ENCODE data around the gene EEA1. TPM values are rescaled to one million over a fixed set of nuclear protein-coding genes. Genes with fewer than 3 reads are reported as not detected.

The EEA1 gene
- total RNA-seq, 1 donor from 2014 or later, result 12.0 TPM

- Mint-ChIP-seq H3K27ac (ENCODE audit: unreplicated experiment) (no peak overlapping the region), H3K9me3 (ENCODE audit: unreplicated experiment) (no peaks in the 10 kb centered on the region), H3K27me3 (ENCODE audit: unreplicated experiment) (no peaks in the 10 kb centered on the region), H3K36me3 (ENCODE audit: unreplicated experiment) (no peaks in the 10 kb centered on the region), H3K4me3 (ENCODE audit: unreplicated experiment) (no peak overlapping the region), H3K4me1 (ENCODE audit: low read depth, unreplicated experiment) (no peaks in the 10 kb centered on the region)
- DNase-seq, result no peak
- no peak for TF ChIP-seq CTCF (IDR thresholded peaks at IDR 0.05; ENCODE audit: partially characterized antibody, unreplicated experiment)
Measured at GRCh38 chr12:92729773-92730305, 199.3 kb downstream of the EEA1 start.

- Mint-ChIP-seq H3K36me3 (ENCODE audit: unreplicated experiment) (no peaks in the 10 kb centered on the region), H3K27me3 (ENCODE audit: unreplicated experiment) (no peaks in the 10 kb centered on the region), H3K4me1 (ENCODE audit: low read depth, unreplicated experiment) (peaks cover 2% of the 10 kb centered on the region), H3K27ac (ENCODE audit: unreplicated experiment) (no peak overlapping the region), H3K4me3 (ENCODE audit: unreplicated experiment) (no peak overlapping the region), H3K9me3 (ENCODE audit: unreplicated experiment) (no peaks in the 10 kb centered on the region)
- no peak for DNase-seq
- no peak for TF ChIP-seq CTCF (IDR thresholded peaks at IDR 0.05; ENCODE audit: partially characterized antibody, unreplicated experiment)
Measured at GRCh38 chr12:92726850-92727249, 202.2 kb downstream of the EEA1 start.

- H3K4me3 Mint-ChIP-seq (ENCODE audit: unreplicated experiment), result no peak overlapping the region
- H3K27ac Mint-ChIP-seq (ENCODE audit: unreplicated experiment), result no peak overlapping the region
- peaks cover 2% of the 10 kb centered on the region for H3K4me1 Mint-ChIP-seq (ENCODE audit: low read depth, unreplicated experiment)
- DNase-seq, result no peak
- H3K36me3 Mint-ChIP-seq (ENCODE audit: unreplicated experiment), result no peaks in the 10 kb centered on the region
- no peak for TF ChIP-seq CTCF (IDR thresholded peaks at IDR 0.05; ENCODE audit: partially characterized antibody, unreplicated experiment)
- H3K27me3 Mint-ChIP-seq (ENCODE audit: unreplicated experiment), result no peaks in the 10 kb centered on the region
- H3K9me3 Mint-ChIP-seq (ENCODE audit: unreplicated experiment), result no peaks in the 10 kb centered on the region
Measured at GRCh38 chr12:92722897-92723296, 206.2 kb downstream of the EEA1 start.

GRCh38 chr12:92721656-92722055 lies 207.4 kb downstream of the EEA1 start:
- no peak overlapping the region for H3K27ac Mint-ChIP-seq (ENCODE audit: unreplicated experiment)
- H3K27me3 Mint-ChIP-seq (ENCODE audit: unreplicated experiment), result no peaks in the 10 kb centered on the region
- no peaks in the 10 kb centered on the region for H3K36me3 Mint-ChIP-seq (ENCODE audit: unreplicated experiment)
- no peak for TF ChIP-seq CTCF (IDR thresholded peaks at IDR 0.05; ENCODE audit: partially characterized antibody, unreplicated experiment)
- no peak overlapping the region for H3K4me3 Mint-ChIP-seq (ENCODE audit: unreplicated experiment)
- no peak for DNase-seq
- H3K4me1 Mint-ChIP-seq (ENCODE audit: low read depth, unreplicated experiment), result peaks cover 2% of the 10 kb centered on the region
- no peaks in the 10 kb centered on the region for H3K9me3 Mint-ChIP-seq (ENCODE audit: unreplicated experiment)

- TF ChIP-seq CTCF (IDR thresholded peaks at IDR 0.05; ENCODE audit: partially characterized antibody, unreplicated experiment), result no peak
- Mint-ChIP-seq H3K9me3 (ENCODE audit: unreplicated experiment) (no peaks in the 10 kb centered on the region), H3K27ac (ENCODE audit: unreplicated experiment) (no peak overlapping the region), H3K36me3 (ENCODE audit: unreplicated experiment) (no peaks in the 10 kb centered on the region), H3K4me3 (ENCODE audit: unreplicated experiment) (no peak overlapping the region), H3K27me3 (ENCODE audit: unreplicated experiment) (no peaks in the 10 kb centered on the region), H3K4me1 (ENCODE audit: low read depth, unreplicated experiment) (peaks cover 2% of the 10 kb centered on the region)
- no peak for DNase-seq
Measured at GRCh38 chr12:92721130-92721529, 208.0 kb downstream of the EEA1 start.

Other genes with a start within 250 kb of the EEA1 start
- not detected for gene PLEKHG7, start 226.3 kb downstream of the EEA1 start, total RNA-seq (ENCODE audit: unreplicated experiment)